HG03354 (cell line): ENCODE measurements around the gene CAVIN3.

Source experiments
- ATAC-seq: cut with Tn5 transposase; IDR thresholded peaks from one replicate; pipeline ENCODE4 v1.9.1; 2021; ENCODE audit warnings: mild to moderate bottlenecking; ENCODE audit not compliant: unreplicated experiment, poor library complexity, severe bottlenecking

Gene CAVIN3

GRCh38 chr11:6320411-6321155 is at the start of gene CAVIN3:
CAVIN3 (minus strand) TSS chr11:6320501; CDS start chr11:6320476, 25 bp downstream.
- peak; percentile 30 for ATAC-seq

GRCh38 chr11:6365659-6366058 is 45.4 kb upstream of the CAVIN3 start:
- no peak for ATAC-seq

- peak; percentile 97 for ATAC-seq
These were observed 42.8 kb upstream of the CAVIN3 start for GRCh38 chr11:6362873-6363678.

- ATAC-seq: no peak
These were observed 42.0 kb upstream of the CAVIN3 start for GRCh38 chr11:6362185-6362872.

GRCh38 chr11:6360183-6360582 is 39.9 kb upstream of the CAVIN3 start:
- ATAC-seq: no peak

GRCh38 chr11:6357222-6357621 is 36.9 kb upstream of the CAVIN3 start:
- ATAC-seq: no peak

- no peak for ATAC-seq
These were observed 36.3 kb upstream of the CAVIN3 start for GRCh38 chr11:6356503-6357055.

- no peak for ATAC-seq
These were observed 34.6 kb upstream of the CAVIN3 start for GRCh38 chr11:6354651-6355485.

- peak; percentile 89 for ATAC-seq
These were observed 33.2 kb upstream of the CAVIN3 start for GRCh38 chr11:6353367-6353987.

GRCh38 chr11:6351782-6352382 is 31.6 kb upstream of the CAVIN3 start:
- no peak for ATAC-seq

- no peak for ATAC-seq
These were observed 30.2 kb upstream of the CAVIN3 start for GRCh38 chr11:6350486-6350885.

GRCh38 chr11:6350043-6350442 is 29.7 kb upstream of the CAVIN3 start:
- ATAC-seq: no peak

- no peak for ATAC-seq
These were observed 25.1 kb upstream of the CAVIN3 start for GRCh38 chr11:6345366-6345765.

- ATAC-seq: no peak
These were observed 16.0 kb upstream of the CAVIN3 start for GRCh38 chr11:6336293-6336692.

GRCh38 chr11:6334806-6335205 is 14.5 kb upstream of the CAVIN3 start:
- no peak for ATAC-seq

- ATAC-seq: no peak
These were observed 12.8 kb upstream of the CAVIN3 start for GRCh38 chr11:6333095-6333494.

- no peak for ATAC-seq
These were observed 11.8 kb upstream of the CAVIN3 start for GRCh38 chr11:6332066-6332465.

GRCh38 chr11:6328321-6328720 is 8.0 kb upstream of the CAVIN3 start:
- ATAC-seq: no peak

GRCh38 chr11:6327806-6328205 is 7.5 kb upstream of the CAVIN3 start:
- no peak for ATAC-seq
